ENCODE measurements around the gene CAB39.
"Not testable (repeated sequence)": the region's sequence is repeated elsewhere in the genome, so short reads cannot be mapped to it uniquely, and the experiment has no call there.

CAB39 gene

GRCh38 chr2:230716588-230716987, 3.9 kb downstream of the CAB39 start:
- no peak for DNase-seq

GRCh38 chr2:230717600-230717999, 5.0 kb downstream of the CAB39 start:
- DNase-seq: no peak

- no peak for DNase-seq
These were observed 6.7 kb downstream of the CAB39 start for GRCh38 chr2:230719340-230719739.

GRCh38 chr2:230721712-230722111, 9.1 kb downstream of the CAB39 start:
- DNase-seq: no peak

- DNase-seq: no peak
These were observed 9.7 kb downstream of the CAB39 start for GRCh38 chr2:230722207-230722885.

GRCh38 chr2:230723363-230723762, 10.7 kb downstream of the CAB39 start:
- no peak for DNase-seq

GRCh38 chr2:230724957-230725356, 12.3 kb downstream of the CAB39 start:
- not testable (repeated sequence) for DNase-seq

- no peak for DNase-seq
These were observed 18.9 kb downstream of the CAB39 start for GRCh38 chr2:230731512-230731911.

- DNase-seq: no peak
These were observed 20.3 kb downstream of the CAB39 start for GRCh38 chr2:230732914-230733401.

- DNase-seq: no peak
These were observed 21.9 kb downstream of the CAB39 start for GRCh38 chr2:230734247-230735175.

- no peak for DNase-seq
These were observed 23.2 kb downstream of the CAB39 start for GRCh38 chr2:230735884-230736283.

- DNase-seq: no peak
These were observed 24.7 kb downstream of the CAB39 start for GRCh38 chr2:230737300-230737699.

- no peak for DNase-seq
These were observed 25.2 kb downstream of the CAB39 start for GRCh38 chr2:230737791-230738226.

- DNase-seq: no peak
These were observed 25.8 kb downstream of the CAB39 start for GRCh38 chr2:230738391-230738811.

GRCh38 chr2:230738924-230739323, 26.3 kb downstream of the CAB39 start:
- no peak for DNase-seq

GRCh38 chr2:230739961-230740360, 27.3 kb downstream of the CAB39 start:
- no peak for DNase-seq

GRCh38 chr2:230742781-230743180, 30.1 kb downstream of the CAB39 start:
- DNase-seq: no peak

- no peak for DNase-seq
These were observed 33.6 kb downstream of the CAB39 start for GRCh38 chr2:230746213-230746612.

GRCh38 chr2:230748087-230748486, 35.4 kb downstream of the CAB39 start:
- no peak for DNase-seq

GRCh38 chr2:230749111-230749510, 36.5 kb downstream of the CAB39 start:
- DNase-seq: no peak

- no peak for DNase-seq
These were observed 38.4 kb downstream of the CAB39 start for GRCh38 chr2:230751062-230751461.

GRCh38 chr2:230754200-230754599, 41.6 kb downstream of the CAB39 start:
- DNase-seq: no peak

- DNase-seq: no peak
These were observed 44.8 kb downstream of the CAB39 start for GRCh38 chr2:230757476-230757875.
